ENCODE measurements around the gene CTSG. TPM values are rescaled to one million over a fixed set of nuclear protein-coding genes. Genes with fewer than 3 reads are reported as not detected.
"Not testable (repeated sequence)": the region's sequence is repeated elsewhere in the genome, so short reads cannot be mapped to it uniquely, and the experiment has no call there.

Gene CTSG
- total RNA-seq, 1 experiment from 2014 or later = not detected

- no peak overlapping the region for H3K4me2 ChIP-seq (ENCODE audit: low read depth, low read length, poor library complexity, severe bottlenecking)
- H3K9ac ChIP-seq (ENCODE audit: low read length) = no peak overlapping the region
- H3K9me2 ChIP-seq (replicated peaks; ENCODE audit: insufficient read depth, low read length) = no peaks in the 10 kb centered on the region
- peaks cover 13% of the 10 kb centered on the region for H3K9me3 ChIP-seq (ENCODE audit: low read length)
- no peaks in the 10 kb centered on the region for H3K36me3 ChIP-seq (ENCODE audit: insufficient read depth, low read length)
- H3K4me3 ChIP-seq (ENCODE audit: low read length) = no peak overlapping the region
- no peak for DNase-seq
- H2AFZ ChIP-seq (ENCODE audit: low read length) = no peak overlapping the region
- no peak overlapping the region for H3K27ac ChIP-seq (ENCODE audit: low read length)
- no peaks in the 10 kb centered on the region for H3K79me2 ChIP-seq (ENCODE audit: low read length)
- H4K20me1 ChIP-seq (ENCODE audit: insufficient read depth, low read depth, low read length) = no peaks in the 10 kb centered on the region
- no peaks in the 10 kb centered on the region for H3K4me1 ChIP-seq (ENCODE audit: low read length)
- H3K27me3 ChIP-seq (ENCODE audit: low read length) = no peaks in the 10 kb centered on the region; the same call in 1 of the 2 replicates
Observed at GRCh38 chr14:24566318-24566717, 9.7 kb downstream of the CTSG start.

- H3K9me3 ChIP-seq (ENCODE audit: low read length) = peaks cover 13% of the 10 kb centered on the region
- no peaks in the 10 kb centered on the region for H3K4me1 ChIP-seq (ENCODE audit: low read length)
- H3K79me2 ChIP-seq (ENCODE audit: low read length) = no peaks in the 10 kb centered on the region
- H3K27me3 ChIP-seq (ENCODE audit: low read length) = no peaks in the 10 kb centered on the region; the same call in 1 of the 2 replicates
- H3K9ac ChIP-seq (ENCODE audit: low read length) = no peak overlapping the region
- H3K4me3 ChIP-seq (ENCODE audit: low read length) = no peak overlapping the region
- no peak overlapping the region for H2AFZ ChIP-seq (ENCODE audit: low read length)
- DNase-seq = no peak
- H3K9me2 ChIP-seq (replicated peaks; ENCODE audit: insufficient read depth, low read length) = no peaks in the 10 kb centered on the region
- H3K27ac ChIP-seq (ENCODE audit: low read length) = no peak overlapping the region
- H3K36me3 ChIP-seq (ENCODE audit: insufficient read depth, low read length) = no peaks in the 10 kb centered on the region
- no peaks in the 10 kb centered on the region for H4K20me1 ChIP-seq (ENCODE audit: insufficient read depth, low read depth, low read length)
- H3K4me2 ChIP-seq (ENCODE audit: low read depth, low read length, poor library complexity, severe bottlenecking) = no peak overlapping the region
Observed at GRCh38 chr14:24565766-24566165, 10.3 kb downstream of the CTSG start.

- Histone ChIP-seq H4K20me1 (ENCODE audit: insufficient read depth, low read depth, low read length) (no peaks in the 10 kb centered on the region), H3K27ac (ENCODE audit: low read length) (no peak overlapping the region), H3K27me3 (ENCODE audit: low read length) (no peaks in the 10 kb centered on the region; the same call in 1 of the 2 replicates), H3K9me2 (replicated peaks; ENCODE audit: insufficient read depth, low read length) (no peaks in the 10 kb centered on the region), H3K36me3 (ENCODE audit: insufficient read depth, low read length) (no peaks in the 10 kb centered on the region), H3K9me3 (ENCODE audit: low read length) (peaks cover 13% of the 10 kb centered on the region), H3K4me3 (ENCODE audit: low read length) (no peak overlapping the region), H3K9ac (ENCODE audit: low read length) (no peak overlapping the region), H2AFZ (ENCODE audit: low read length) (no peak overlapping the region), H3K4me1 (ENCODE audit: low read length) (no peaks in the 10 kb centered on the region), H3K79me2 (ENCODE audit: low read length) (no peaks in the 10 kb centered on the region), H3K4me2 (ENCODE audit: low read depth, low read length, poor library complexity, severe bottlenecking) (no peak overlapping the region)
- DNase-seq = no peak
Observed at GRCh38 chr14:24563505-24563904, 12.5 kb downstream of the CTSG start.

- H3K79me2 ChIP-seq (ENCODE audit: low read length) = no peaks in the 10 kb centered on the region
- no peaks in the 10 kb centered on the region for H3K4me1 ChIP-seq (ENCODE audit: low read length)
- H3K9me2 ChIP-seq (replicated peaks; ENCODE audit: insufficient read depth, low read length) = no peaks in the 10 kb centered on the region
- DNase-seq = no peak
- H3K27ac ChIP-seq (ENCODE audit: low read length) = no peak overlapping the region
- H3K27me3 ChIP-seq (ENCODE audit: low read length) = no peaks in the 10 kb centered on the region
- no peaks in the 10 kb centered on the region for H3K9me3 ChIP-seq (ENCODE audit: low read length)
- H3K4me2 ChIP-seq (ENCODE audit: low read depth, low read length, poor library complexity, severe bottlenecking) = no peak overlapping the region
- H3K9ac ChIP-seq (ENCODE audit: low read length) = no peak overlapping the region
- no peak overlapping the region for H3K4me3 ChIP-seq (ENCODE audit: low read length)
- H3K36me3 ChIP-seq (ENCODE audit: insufficient read depth, low read length) = no peaks in the 10 kb centered on the region
- no peak overlapping the region for H2AFZ ChIP-seq (ENCODE audit: low read length)
- H4K20me1 ChIP-seq (ENCODE audit: insufficient read depth, low read depth, low read length) = no peaks in the 10 kb centered on the region
Observed at GRCh38 chr14:24556756-24557155, 19.3 kb downstream of the CTSG start.

- H2AFZ ChIP-seq (ENCODE audit: low read length); H3K4me2 ChIP-seq (ENCODE audit: low read depth, low read length, poor library complexity, severe bottlenecking); H3K27me3 ChIP-seq (ENCODE audit: low read length); H4K20me1 ChIP-seq (ENCODE audit: insufficient read depth, low read depth, low read length); H3K9me3 ChIP-seq (ENCODE audit: low read length); H3K9ac ChIP-seq (ENCODE audit: low read length); H3K36me3 ChIP-seq (ENCODE audit: insufficient read depth, low read length); H3K9me2 ChIP-seq (replicated peaks; ENCODE audit: insufficient read depth, low read length); H3K4me1 ChIP-seq (ENCODE audit: low read length); H3K4me3 ChIP-seq (ENCODE audit: low read length); H3K79me2 ChIP-seq (ENCODE audit: low read length); DNase-seq; H3K27ac ChIP-seq (ENCODE audit: low read length): not testable (repeated sequence)
Observed at GRCh38 chr14:24549064-24549463, 27.0 kb downstream of the CTSG start.

- Histone ChIP-seq H3K27me3 (ENCODE audit: low read length) (no peaks in the 10 kb centered on the region), H3K27ac (ENCODE audit: low read length) (no peak overlapping the region), H3K4me2 (ENCODE audit: low read depth, low read length, poor library complexity, severe bottlenecking) (no peak overlapping the region)
Observed at GRCh38 chr14:24542346-24542936, 33.6 kb downstream of the CTSG start.

GRCh38 chr14:24535737-24536136, 40.3 kb downstream of the CTSG start:
- Histone ChIP-seq H3K36me3 (ENCODE audit: insufficient read depth, low read length) (no peaks in the 10 kb centered on the region), H3K9ac (ENCODE audit: low read length) (no peak overlapping the region), H3K4me1 (ENCODE audit: low read length) (no peaks in the 10 kb centered on the region), H3K4me3 (ENCODE audit: low read length) (no peak overlapping the region), H3K9me2 (replicated peaks; ENCODE audit: insufficient read depth, low read length) (no peaks in the 10 kb centered on the region), H3K9me3 (ENCODE audit: low read length) (no peaks in the 10 kb centered on the region), H3K27me3 (ENCODE audit: low read length) (no peaks in the 10 kb centered on the region), H3K79me2 (ENCODE audit: low read length) (no peaks in the 10 kb centered on the region), H3K27ac (ENCODE audit: low read length) (no peak overlapping the region), H3K4me2 (ENCODE audit: low read depth, low read length, poor library complexity, severe bottlenecking) (no peak overlapping the region), H2AFZ (ENCODE audit: low read length) (no peak overlapping the region), H4K20me1 (ENCODE audit: insufficient read depth, low read depth, low read length) (no peaks in the 10 kb centered on the region)
- no peak for DNase-seq

More at GRCh38 chr14:24542346-24542936, 33.6 kb downstream of the CTSG start:
- Histone ChIP-seq H3K4me3 (ENCODE audit: low read length) (no peak overlapping the region), H3K36me3 (ENCODE audit: insufficient read depth, low read length) (no peaks in the 10 kb centered on the region), H4K20me1 (ENCODE audit: insufficient read depth, low read depth, low read length) (no peaks in the 10 kb centered on the region), H2AFZ (ENCODE audit: low read length) (no peak overlapping the region), H3K9ac (ENCODE audit: low read length) (no peak overlapping the region), H3K9me3 (ENCODE audit: low read length) (peaks cover 4% of the 10 kb centered on the region; the same call in 1 of the 2 replicates), H3K9me2 (replicated peaks; ENCODE audit: insufficient read depth, low read length) (0 out of 2 replicates have a peak, but pooled peaks cover 5% of the 10 kb centered on the region), H3K79me2 (ENCODE audit: low read length) (no peaks in the 10 kb centered on the region), H3K4me1 (ENCODE audit: low read length) (no peaks in the 10 kb centered on the region)
- no peak for DNase-seq

- Histone ChIP-seq H3K4me3 (ENCODE audit: low read length) (no peak overlapping the region), H3K9me2 (replicated peaks; ENCODE audit: insufficient read depth, low read length) (no peaks in the 10 kb centered on the region)
- DNase-seq = no peak
Observed at GRCh38 chr14:24534286-24534685, 41.8 kb downstream of the CTSG start.

More at GRCh38 chr14:24534286-24534685, 41.8 kb downstream of the CTSG start:
- Histone ChIP-seq H3K27me3 (ENCODE audit: low read length) (no peaks in the 10 kb centered on the region), H3K36me3 (ENCODE audit: insufficient read depth, low read length) (no peaks in the 10 kb centered on the region), H3K4me2 (ENCODE audit: low read depth, low read length, poor library complexity, severe bottlenecking) (no peak overlapping the region), H2AFZ (ENCODE audit: low read length) (no peak overlapping the region), H4K20me1 (ENCODE audit: insufficient read depth, low read depth, low read length) (no peaks in the 10 kb centered on the region), H3K9ac (ENCODE audit: low read length) (no peak overlapping the region), H3K27ac (ENCODE audit: low read length) (no peak overlapping the region), H3K79me2 (ENCODE audit: low read length) (no peaks in the 10 kb centered on the region), H3K9me3 (ENCODE audit: low read length) (no peaks in the 10 kb centered on the region), H3K4me1 (ENCODE audit: low read length) (no peaks in the 10 kb centered on the region)
